Endometrial microvascular endothelial cells (primary cell): Measurements from ENCODE around the gene EP400. TPM values are rescaled to one million over a fixed set of nuclear protein-coding genes. Genes with fewer than 3 reads are reported as not detected.
"Not testable (repeated sequence)": the region's sequence is repeated elsewhere in the genome, so short reads cannot be mapped to it uniquely, and the experiment has no call there.

Experiments used
- in situ Hi-C: cut with HindIII; loops from 2 replicates; pipeline ENCODE4 v1.10.0; 2017; ENCODE audit warnings: low sequenced_read_pairs, low pct_unique_long_range_greater_than_20kb; ENCODE audit errors: inconsistent ontology term
- total RNA-seq: library from RNA; depleted of rRNA; stranded (reverse); fragments of >200 nt; gene quantifications from one replicate; pipeline ENCODE4 v1.2.3, GENCODE V29; 2015; ENCODE audit errors: inconsistent ontology term

Gene EP400
- total RNA-seq, 1 donor from 2014 or later = 10.0 TPM

DNA sequence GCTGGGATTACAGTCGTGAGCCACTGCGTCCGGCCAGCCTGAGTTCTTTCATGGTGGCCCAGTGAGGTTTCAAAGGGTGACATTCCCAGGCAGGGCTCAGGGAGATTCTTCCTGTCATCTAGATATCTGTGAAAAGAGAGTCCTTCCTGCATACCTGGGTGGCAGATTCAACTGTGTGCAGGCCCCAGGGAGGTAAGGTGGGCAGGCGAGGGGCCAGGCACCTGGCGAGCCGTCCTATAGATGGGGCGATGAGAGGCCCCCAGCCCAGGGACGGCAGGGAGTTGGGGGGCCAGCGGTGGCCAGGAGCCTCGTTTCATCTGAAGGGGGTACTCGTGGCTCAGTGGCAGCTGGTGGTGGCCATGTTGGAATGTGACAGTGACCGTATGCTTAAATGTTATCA is 7.1 kb upstream of the EP400 start:
- in situ Hi-C loops = no loop called here

DNA sequence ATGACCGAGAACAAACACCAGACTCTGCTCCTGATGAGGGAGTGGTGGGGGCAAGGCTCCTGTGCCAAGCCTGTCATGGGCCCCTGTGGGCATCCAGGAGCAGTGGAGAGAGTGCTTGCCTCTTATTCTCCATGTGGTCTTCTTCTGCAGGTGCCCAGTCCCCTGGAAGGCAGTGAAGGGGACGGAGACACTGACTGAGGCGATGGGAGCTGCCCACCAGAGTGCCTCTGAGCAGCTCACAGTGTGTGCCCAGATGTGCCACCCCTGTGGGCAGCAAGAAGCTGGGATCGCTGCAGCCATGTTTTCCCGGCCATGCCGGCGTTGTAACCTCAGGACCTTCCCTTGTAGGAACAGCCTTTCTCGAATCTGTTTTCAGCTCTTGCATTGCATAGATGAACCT is 6.4 kb upstream of the EP400 start:
- in situ Hi-C loops = no loop called here

- in situ Hi-C loops = no loop called here
These were observed 5.9 kb upstream of the EP400 start for GRCh38 chr12:131943876-131944275.

DNA sequence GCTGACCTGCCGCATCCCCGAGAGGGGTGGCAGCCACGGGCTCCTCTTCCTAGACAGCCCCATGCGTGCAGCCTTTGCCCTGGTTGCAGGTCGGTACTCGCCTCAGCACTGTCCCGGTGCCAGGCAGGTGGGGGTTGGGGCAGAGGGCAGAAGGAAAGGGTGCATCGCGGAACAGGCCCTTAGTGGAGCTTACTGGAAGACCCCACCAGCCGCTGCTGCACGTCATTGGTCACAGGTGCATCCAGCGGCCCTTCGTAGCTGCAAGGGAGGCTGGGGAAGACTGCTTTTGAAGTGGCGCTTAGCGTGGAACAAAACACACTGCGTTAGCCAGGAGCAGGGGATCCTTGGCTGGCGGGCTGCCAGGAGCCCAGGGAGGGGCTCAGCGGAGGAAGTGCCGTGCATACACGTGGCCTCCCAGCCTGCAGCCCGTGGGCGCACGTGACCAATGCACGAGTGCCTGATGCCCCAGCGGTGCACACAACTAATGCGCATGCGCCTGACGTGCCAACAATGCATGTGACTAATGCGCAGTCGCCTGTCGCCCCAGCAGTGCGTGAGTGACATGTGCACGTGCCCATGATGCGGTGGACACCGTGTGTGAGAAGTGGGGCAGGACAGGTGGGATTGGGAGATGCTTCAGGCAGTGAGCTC is 5.0 kb upstream of the EP400 start:
- in situ Hi-C loops = no loop called here

DNA sequence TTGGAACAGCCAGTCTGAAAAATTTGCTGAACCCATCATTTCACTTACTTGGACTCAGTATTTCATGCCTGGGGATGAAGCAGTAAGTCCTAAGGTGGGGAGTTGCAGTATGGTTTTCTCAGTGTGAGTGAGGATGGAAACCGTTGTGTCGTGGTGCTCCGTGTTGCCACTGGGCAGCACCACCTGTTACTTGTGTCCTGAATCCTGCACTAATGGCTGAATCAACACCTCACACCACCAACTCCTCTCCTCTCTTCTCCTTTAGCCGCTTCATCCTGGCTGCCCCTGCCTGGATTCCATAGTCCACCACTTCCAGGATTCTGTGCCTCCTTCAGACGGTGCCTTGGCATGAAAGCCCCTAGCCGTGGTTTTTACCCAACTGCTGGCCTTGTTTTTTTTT is 3.0 kb upstream of the EP400 start:
- in situ Hi-C loops = no loop called here

- in situ Hi-C loops = no loop called here
These were observed 2.2 kb upstream of the EP400 start for GRCh38 chr12:131947482-131948027.

- in situ Hi-C loops = no loop called here
These were observed 1.5 kb upstream of the EP400 start for GRCh38 chr12:131948166-131948712.

DNA sequence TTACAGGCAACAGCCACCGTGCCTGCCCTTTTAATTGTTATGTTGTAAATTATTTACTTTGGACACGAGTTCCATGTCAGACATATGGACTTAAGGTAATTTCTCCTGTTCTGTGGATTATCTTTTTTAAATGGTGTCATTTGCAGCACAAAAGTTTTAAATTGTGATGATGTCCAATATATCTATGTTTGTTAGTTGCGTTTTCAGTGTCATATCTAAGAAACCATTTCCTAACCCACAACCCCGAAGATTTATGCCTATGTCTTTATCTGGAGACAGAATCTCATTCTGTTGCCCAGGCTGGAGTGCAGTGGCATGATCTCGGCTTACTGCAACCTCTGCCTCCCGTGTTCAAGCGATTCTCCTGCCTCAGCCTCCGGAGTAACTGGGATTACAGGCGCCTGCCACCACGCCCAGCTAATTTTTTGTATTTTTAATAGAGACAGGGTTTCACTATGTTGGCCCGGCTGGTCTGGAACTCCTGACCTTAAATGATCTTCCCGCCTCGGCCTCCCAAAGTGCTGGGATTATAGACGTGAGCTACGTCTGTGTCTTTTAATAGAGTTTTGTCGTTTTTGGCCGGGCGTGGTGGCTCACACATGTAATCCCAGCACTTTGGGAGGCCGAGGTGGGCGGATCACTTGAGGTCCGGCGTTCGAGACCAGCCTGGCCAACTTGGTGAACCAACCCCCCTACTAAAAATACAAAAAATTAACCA is 870 bp upstream of the EP400 start:
- in situ Hi-C loops = not testable (repeated sequence)

DNA sequence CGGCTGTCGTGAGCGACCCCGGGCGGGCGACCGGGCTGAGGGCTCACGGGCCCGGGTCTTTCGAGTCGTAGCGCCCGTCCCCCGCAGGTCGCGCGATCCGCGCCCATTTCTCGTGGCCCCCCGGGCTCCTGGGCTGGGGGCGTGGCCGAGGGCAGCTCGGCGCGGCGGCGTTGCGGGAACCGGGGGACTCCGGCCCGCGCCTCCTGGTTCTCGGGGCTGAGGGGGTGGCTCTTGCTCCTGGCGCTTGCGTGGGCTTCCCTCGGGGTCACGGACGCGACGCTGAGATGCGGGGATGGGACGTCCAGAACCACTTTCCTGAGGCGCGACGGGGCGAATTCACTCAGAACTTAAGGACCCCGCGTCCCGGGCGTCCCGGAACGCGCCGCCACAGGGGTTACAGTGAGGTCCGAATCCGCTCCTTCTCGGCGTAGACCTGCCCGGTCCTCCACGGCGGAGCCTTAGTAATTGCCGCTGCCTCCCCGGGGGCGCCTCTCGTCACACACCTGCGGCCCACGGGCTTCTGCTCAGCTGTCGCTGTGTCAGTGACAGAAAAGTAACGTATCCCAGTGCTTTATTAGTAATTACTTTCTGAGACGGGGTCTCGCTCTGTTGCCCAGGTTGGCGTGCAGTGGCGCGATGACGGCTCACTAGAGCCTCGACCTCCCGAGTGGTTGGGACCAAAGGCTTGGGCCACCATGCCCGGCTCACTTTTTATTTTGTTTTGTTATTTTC is 606 bp downstream of the EP400 start:
- in situ Hi-C loops = no loop called here

DNA sequence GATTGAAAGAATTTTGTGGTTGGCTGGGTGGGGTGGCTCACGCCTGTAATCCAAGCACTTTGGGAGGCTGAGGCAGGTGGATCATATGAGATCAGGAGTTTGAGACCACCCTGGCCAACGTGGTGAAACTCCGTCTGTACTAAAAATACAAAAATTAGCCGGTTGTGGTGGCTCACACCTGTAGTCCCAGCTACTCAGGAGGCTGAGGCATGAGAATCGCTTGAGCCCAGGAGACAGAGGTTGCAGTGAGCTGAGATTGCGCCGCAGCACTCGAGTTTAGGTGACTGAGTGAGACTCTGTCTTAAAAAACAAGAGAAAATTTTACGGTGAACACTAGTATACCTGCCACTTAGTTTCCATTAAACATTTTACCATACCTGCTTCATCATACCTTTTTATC is 4.1 kb downstream of the EP400 start:
- in situ Hi-C loops = not testable (repeated sequence)

DNA sequence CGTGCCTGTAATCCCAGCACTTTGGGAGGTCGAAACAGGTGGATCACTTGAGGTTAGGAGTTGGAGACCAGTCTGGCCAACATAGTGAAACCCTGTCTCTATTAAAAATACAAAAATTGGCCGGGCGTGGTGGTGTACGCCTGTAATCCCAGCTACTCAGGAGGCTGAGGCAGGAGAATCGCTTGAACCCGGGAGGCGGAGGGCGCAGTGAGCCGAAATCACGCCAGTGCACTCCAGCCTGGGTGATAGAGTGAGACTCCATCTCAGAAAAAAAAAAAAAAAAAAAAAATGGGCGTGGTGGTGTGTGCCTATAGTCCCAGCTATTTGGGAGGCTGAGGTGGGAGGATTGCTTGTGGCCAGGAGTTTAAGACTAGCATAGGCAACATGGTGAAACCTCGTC is 4.7 kb downstream of the EP400 start:
- in situ Hi-C loops = not testable (repeated sequence)

DNA sequence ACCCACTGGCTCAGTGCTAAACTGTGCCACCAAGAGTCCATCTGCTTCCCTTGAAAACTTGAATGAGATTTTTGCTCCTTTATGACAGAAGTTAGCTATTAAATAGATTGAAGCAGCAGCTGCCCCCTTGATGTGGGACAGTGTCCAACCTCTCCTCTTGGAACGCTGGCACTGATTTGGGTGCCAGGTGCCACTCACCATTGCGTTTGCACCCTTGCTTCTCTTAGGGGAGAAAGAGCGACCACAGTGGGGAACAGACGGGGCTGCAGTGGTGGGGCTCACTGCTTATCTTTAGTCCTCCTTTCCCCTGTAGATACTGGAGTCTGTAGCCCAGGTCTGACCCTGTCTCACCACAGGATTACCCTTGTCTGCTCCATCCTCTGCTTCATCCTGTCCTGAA is 9.4 kb downstream of the EP400 start:
- in situ Hi-C loops = no loop called here

- in situ Hi-C loops = no loop called here
These were observed 10.2 kb downstream of the EP400 start for GRCh38 chr12:131959641-131960589.

DNA sequence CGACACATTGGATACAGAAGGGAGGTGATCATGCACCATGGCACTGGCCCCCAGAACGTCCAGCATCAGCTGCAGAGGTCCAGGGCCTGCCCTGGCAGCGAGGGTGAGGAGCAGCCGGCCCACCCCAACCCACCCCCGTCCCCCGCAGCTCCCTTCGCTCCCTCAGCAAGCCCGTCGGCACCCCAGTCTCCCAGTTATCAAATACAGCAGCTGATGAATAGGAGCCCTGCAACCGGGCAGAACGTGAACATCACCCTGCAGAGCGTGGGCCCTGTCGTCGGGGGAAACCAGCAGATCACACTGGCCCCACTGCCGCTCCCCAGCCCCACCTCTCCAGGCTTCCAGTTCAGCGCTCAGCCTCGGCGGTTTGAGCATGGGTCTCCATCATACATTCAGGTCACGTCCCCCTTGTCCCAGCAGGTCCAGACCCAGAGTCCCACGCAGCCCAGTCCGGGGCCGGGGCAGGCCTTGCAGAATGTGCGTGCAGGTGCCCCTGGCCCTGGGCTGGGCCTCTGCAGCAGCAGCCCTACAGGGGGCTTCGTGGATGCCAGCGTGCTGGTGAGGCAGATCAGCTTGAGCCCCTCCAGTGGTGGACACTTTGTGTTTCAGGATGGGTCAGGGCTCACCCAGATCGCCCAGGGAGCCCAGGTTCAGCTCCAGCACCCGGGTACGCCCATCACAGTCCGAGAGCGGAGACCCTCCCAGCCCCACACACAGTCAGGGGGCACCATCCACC is 11.0 kb downstream of the EP400 start:
- in situ Hi-C loops = not testable (repeated sequence)

DNA sequence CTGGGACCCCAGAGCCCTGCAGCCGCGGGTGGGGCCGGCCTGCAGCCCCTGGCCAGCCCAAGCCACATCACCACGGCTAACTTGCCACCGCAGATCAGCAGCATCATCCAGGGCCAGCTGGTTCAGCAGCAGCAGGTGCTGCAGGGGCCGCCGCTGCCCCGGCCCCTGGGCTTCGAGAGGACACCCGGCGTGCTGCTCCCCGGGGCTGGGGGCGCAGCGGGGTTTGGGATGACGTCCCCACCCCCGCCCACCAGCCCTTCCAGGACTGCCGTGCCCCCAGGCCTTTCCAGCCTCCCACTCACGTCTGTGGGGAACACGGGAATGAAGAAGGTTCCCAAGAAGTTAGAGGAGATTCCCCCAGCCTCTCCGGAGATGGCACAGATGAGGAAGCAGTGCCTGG is 11.6 kb downstream of the EP400 start:
- in situ Hi-C loops = not testable (repeated sequence)

DNA sequence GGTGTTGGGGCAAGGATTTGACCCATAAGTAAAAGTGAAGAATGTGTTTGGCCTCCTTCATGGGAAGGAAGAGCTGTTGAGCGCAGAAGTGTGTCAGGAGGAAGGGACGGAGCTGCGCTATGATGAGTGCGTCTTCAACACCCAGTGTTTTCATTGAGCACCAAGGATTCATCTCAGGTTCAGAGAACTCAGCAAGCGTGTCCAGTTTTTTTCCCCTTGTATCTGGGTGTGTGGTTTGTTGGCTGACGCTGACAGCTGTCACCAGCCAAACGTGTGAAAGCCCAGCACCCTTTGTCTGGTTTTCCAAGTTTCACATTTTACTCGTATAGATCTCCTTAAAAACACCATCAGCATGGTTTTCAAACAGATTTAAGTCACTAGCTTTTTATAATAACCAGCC is 12.3 kb downstream of the EP400 start:
- in situ Hi-C loops = no loop called here

GRCh38 chr12:131963381-131963780 is 13.6 kb downstream of the EP400 start:
- in situ Hi-C loops = no loop called here

- in situ Hi-C loops = no loop called here
These were observed 15.3 kb downstream of the EP400 start for GRCh38 chr12:131965073-131965472.
